ENCODE measurements around the gene FERMT1. TPM values are rescaled to one million over a fixed set of nuclear protein-coding genes. Genes with fewer than 3 reads are reported as not detected.

Gene FERMT1
- total RNA-seq, 1 donor from 2014 or later, result 10.9 TPM

Other genes starting within 250 kb of the FERMT1 start
- gene CHGB, start 211.5 kb downstream of the FERMT1 start, total RNA-seq, result 3.8 and 4.0 TPM in 2 replicates
- 14.4 and 16.4 TPM in 2 replicates for gene TRMT6, start 172.5 kb downstream of the FERMT1 start, total RNA-seq
- 5.0 and 5.7 TPM in 2 replicates for gene MCM8, start 172.4 kb downstream of the FERMT1 start, total RNA-seq
- 35.6 and 36.4 TPM in 2 replicates for gene CRLS1, start 116.9 kb downstream of the FERMT1 start, total RNA-seq
- gene LRRN4, start 69.0 kb downstream of the FERMT1 start, total RNA-seq, result 1.0 and 1.1 TPM in 2 replicates

Measured in astrocyte (in vitro differentiated cells and primary cell).